ENCODE data around the gene LAMA2.

LAMA2 gene

GRCh38 chr6:129498541-129498940, 615.6 kb downstream of the LAMA2 start:
- H3K9me3 ChIP-seq = no peaks in the 10 kb centered on the region
- H3K27me3 ChIP-seq = no peaks in the 10 kb centered on the region
- TF ChIP-seq CTCF (IDR thresholded peaks at IDR 0.05) = no peak
- H3K4me1 ChIP-seq (ENCODE audit: control insufficient read depth in 1 of 2, insufficient read depth in 1 of 2, low read depth in 1 of 2, low read length in 1 of 2) = peaks cover 0 to 4% of the 10 kb centered on the region in 2 experiments
- no peak overlapping the region for H3K4me3 ChIP-seq (ENCODE audit: low read depth in 1 of 2, low read length in 1 of 2)
- H3K36me3 ChIP-seq = no peaks in the 10 kb centered on the region
- H3K27ac ChIP-seq = no peak overlapping the region

- H3K27me3 ChIP-seq = no peaks in the 10 kb centered on the region
- TF ChIP-seq CTCF (IDR thresholded peaks at IDR 0.05) = no peak
Observed at GRCh38 chr6:129498950-129499842, 616.3 kb downstream of the LAMA2 start.

GRCh38 chr6:129499843-129500219, 616.9 kb downstream of the LAMA2 start:
- Histone ChIP-seq H3K27ac (no peak overlapping the region), H3K36me3 (no peaks in the 10 kb centered on the region), H3K27me3 (no peaks in the 10 kb centered on the region), H3K4me3 (ENCODE audit: low read depth in 1 of 2, low read length in 1 of 2) (no peak overlapping the region), H3K9me3 (no peaks in the 10 kb centered on the region), H3K4me1 (ENCODE audit: control insufficient read depth in 1 of 2, insufficient read depth in 1 of 2, low read depth in 1 of 2, low read length in 1 of 2) (peaks cover 0 to 4% of the 10 kb centered on the region in 2 experiments)
- no peak for TF ChIP-seq CTCF (IDR thresholded peaks at IDR 0.05)

More at GRCh38 chr6:129498950-129499842, 616.3 kb downstream of the LAMA2 start:
- Histone ChIP-seq H3K36me3 (no peaks in the 10 kb centered on the region), H3K27ac (peak overlapping the region; percentile 21), H3K9me3 (no peaks in the 10 kb centered on the region), H3K4me3 (ENCODE audit: low read depth in 1 of 2, low read length in 1 of 2) (no peak overlapping the region), H3K4me1 (ENCODE audit: control insufficient read depth in 1 of 2, insufficient read depth in 1 of 2, low read depth in 1 of 2, low read length in 1 of 2) (peaks cover 0 to 4% of the 10 kb centered on the region in 2 experiments)

- H3K36me3 ChIP-seq = no peaks in the 10 kb centered on the region
- no peaks in the 10 kb centered on the region for H3K9me3 ChIP-seq
- TF ChIP-seq CTCF (IDR thresholded peaks at IDR 0.05) = no peak
- H3K27ac ChIP-seq = no peak overlapping the region
- no peak overlapping the region for H3K4me3 ChIP-seq (ENCODE audit: low read depth in 1 of 2, low read length in 1 of 2)
- H3K27me3 ChIP-seq = no peaks in the 10 kb centered on the region
- peaks cover 0 to 4% of the 10 kb centered on the region in 2 experiments for H3K4me1 ChIP-seq (ENCODE audit: control insufficient read depth in 1 of 2, insufficient read depth in 1 of 2, low read depth in 1 of 2, low read length in 1 of 2)
Observed at GRCh38 chr6:129500958-129501739, 618.2 kb downstream of the LAMA2 start.

GRCh38 chr6:129501740-129502660, 619.1 kb downstream of the LAMA2 start:
- no peak for TF ChIP-seq CTCF (IDR thresholded peaks at IDR 0.05)
- Histone ChIP-seq H3K9me3 (no peaks in the 10 kb centered on the region), H3K27ac (no peak overlapping the region), H3K36me3 (no peaks in the 10 kb centered on the region), H3K27me3 (no peaks in the 10 kb centered on the region), H3K4me1 (ENCODE audit: control insufficient read depth in 1 of 2, insufficient read depth in 1 of 2, low read depth in 1 of 2, low read length in 1 of 2) (peaks cover 0 to 4% of the 10 kb centered on the region in 2 experiments), H3K4me3 (ENCODE audit: low read depth in 1 of 2, low read length in 1 of 2) (no peak overlapping the region)

Measured in neutrophil (primary cell).